ENCODE data around the gene SAT2. TPM values are rescaled to one million over a fixed set of nuclear protein-coding genes. Genes with fewer than 3 reads are reported as not detected.
"Not testable (repeated sequence)": the region's sequence is repeated elsewhere in the genome, so short reads cannot be mapped to it uniquely, and the experiment has no call there.

Gene SAT2
- total and polyA plus RNA-seq, 5 experiments from 2014 or later = 38.5 to 76.6 (median 40.0) TPM

- peaks cover 0 to 12% (median 2%) of the 10 kb centered on the region in 3 donors for H3K36me3 Mint-ChIP-seq
- H3K27me3 Mint-ChIP-seq = no peaks in the 10 kb centered on the region
- no peaks in the 10 kb centered on the region for H3K9me3 Mint-ChIP-seq
- no peak for DNase-seq
- peak overlapping the region; percentile 84 to 97 (median 91) for H3K4me3 Mint-ChIP-seq
- POLR2A ChIA-PET = interaction anchor here (0.5 to 6.1 kb wide), 12 partner anchors 13 to 375 kb away, joined by 3 to 105 read pairs (median 8); partner anchors contain the start of genes ATP1B2, MPDU1, PHF23 and SAT2
- ATAC-seq = no peak
- peaks cover 23 to 47% (median 43%) of the 10 kb centered on the region in 4 donors for H3K4me1 Mint-ChIP-seq
- H3K27ac Mint-ChIP-seq = peak overlapping the region; percentile 39 to 94 (median 92)
Measured at GRCh38 chr17:7613769-7614424, 13.7 kb downstream of the SAT2 start.

GRCh38 chr17:7612294-7612640 is 15.4 kb downstream of the SAT2 start:
- Mint-ChIP-seq H3K27me3 (no peaks in the 10 kb centered on the region), H3K27ac (peak overlapping the region in 6 of 10 donors; percentile 1 to 86 (median 69)), H3K36me3 (peaks cover 0 to 16% (median 2%) of the 10 kb centered on the region in 3 donors), H3K4me1 (peaks cover 23 to 51% (median 47%) of the 10 kb centered on the region in 4 donors), H3K9me3 (no peaks in the 10 kb centered on the region), H3K4me3 (peak overlapping the region; percentile 51 to 91 (median 72))
- ATAC-seq = no peak
- POLR2A ChIA-PET = interaction anchor here (0.7 to 4.4 kb wide), 4 partner anchors 9 to 74 kb away, joined by 3 to 16 read pairs (median 4); partner anchors contain the start of gene SAT2
- DNase-seq = no peak

- no peaks in the 10 kb centered on the region for H3K27me3 Mint-ChIP-seq
- no peaks in the 10 kb centered on the region for H3K9me3 Mint-ChIP-seq
- POLR2A ChIA-PET = interaction anchor here (0.8 to 4.4 kb wide), 4 partner anchors 16 to 75 kb away, joined by 3 to 16 read pairs (median 4); partner anchors contain the start of gene SAT2
- peaks cover 0 to 16% (median 2%) of the 10 kb centered on the region in 3 donors for H3K36me3 Mint-ChIP-seq
- peaks cover 23 to 53% (median 47%) of the 10 kb centered on the region in 4 donors for H3K4me1 Mint-ChIP-seq
- H3K27ac Mint-ChIP-seq = peak overlapping the region in 7 of 10 donors; percentile 28 to 86 (median 73)
- DNase-seq (no peak), ATAC-seq (no peak)
- H3K4me3 Mint-ChIP-seq = peak overlapping the region in 9 of 10 donors; percentile 62 to 91 (median 72)
Measured at GRCh38 chr17:7611635-7612293, 15.9 kb downstream of the SAT2 start.

GRCh38 chr17:7610641-7611040 is 17.0 kb downstream of the SAT2 start:
- no peak for DNase-seq
- ATAC-seq = no peak
- H3K36me3 Mint-ChIP-seq = peaks cover 0 to 24% (median 4%) of the 10 kb centered on the region in 3 donors
- peak overlapping the region in 4 of 10 donors; percentile 7 to 22 (median 11) for H3K4me3 Mint-ChIP-seq
- H3K27me3 Mint-ChIP-seq = no peaks in the 10 kb centered on the region
- POLR2A ChIA-PET = interaction anchor here (0.9 kb wide), 1 partner anchor 10 kb away, joined by 3 read pairs; no protein-coding TSS in a partner anchor
- peaks cover 30 to 61% (median 52%) of the 10 kb centered on the region in 4 donors for H3K4me1 Mint-ChIP-seq
- peak overlapping the region in 4 of 10 donors; percentile 22 to 43 (median 37) for H3K27ac Mint-ChIP-seq
- no peaks in the 10 kb centered on the region for H3K9me3 Mint-ChIP-seq

- Mint-ChIP-seq H3K36me3 (peaks cover 0 to 60% (median 27%) of the 10 kb centered on the region in 3 donors), H3K4me3 (peak overlapping the region in 1 of 10 donors; percentile 1), H3K4me1 (peaks cover 15 to 34% (median 24%) of the 10 kb centered on the region in 4 donors), H3K27ac (peak overlapping the region in 5 of 10 donors; percentile 12 to 55 (median 46)), H3K9me3 (no peaks in the 10 kb centered on the region), H3K27me3 (no peaks in the 10 kb centered on the region)
- POLR2A ChIA-PET = no interaction called here
- no peak for DNase-seq
- no peak for ATAC-seq
Measured at GRCh38 chr17:7606280-7606679, 21.3 kb downstream of the SAT2 start.

GRCh38 chr17:7597561-7597960 is 30.1 kb downstream of the SAT2 start:
- H3K4me1 Mint-ChIP-seq, ATAC-seq, H3K27ac Mint-ChIP-seq, H3K27me3 Mint-ChIP-seq, POLR2A ChIA-PET, H3K4me3 Mint-ChIP-seq, H3K9me3 Mint-ChIP-seq, DNase-seq: not testable (repeated sequence)
- H3K36me3 Mint-ChIP-seq = peaks cover 0 to 91% (median 36%) of the 10 kb centered on the region in 3 donors

GRCh38 chr17:7593296-7593695 is 34.3 kb downstream of the SAT2 start:
- Mint-ChIP-seq H3K9me3 (no peaks in the 10 kb centered on the region), H3K27me3 (no peaks in the 10 kb centered on the region), H3K4me3 (no peak overlapping the region), H3K36me3 (peaks cover 0 to 70% (median 23%) of the 10 kb centered on the region in 3 donors), H3K27ac (peak overlapping the region in 2 of 10 donors; percentile 0 to 18), H3K4me1 (peaks cover 0 to 6% (median under 1%) of the 10 kb centered on the region in 4 donors)
- POLR2A ChIA-PET = no interaction called here
- DNase-seq (no peak), ATAC-seq (no peak)

- Mint-ChIP-seq H3K4me3 (no peak overlapping the region), H3K27ac (no peak overlapping the region), H3K4me1 (peaks cover under 1 to 7% (median 3%) of the 10 kb centered on the region in 4 donors), H3K36me3 (peaks cover 0 to 72% (median 23%) of the 10 kb centered on the region in 3 donors), H3K27me3 (no peaks in the 10 kb centered on the region), H3K9me3 (no peaks in the 10 kb centered on the region)
- DNase-seq (no peak), ATAC-seq (no peak)
- POLR2A ChIA-PET = no interaction called here
Measured at GRCh38 chr17:7592422-7593021, 35.1 kb downstream of the SAT2 start.

GRCh38 chr17:7591596-7591995 is 36.0 kb downstream of the SAT2 start:
- Mint-ChIP-seq H3K27ac (peak overlapping the region in 1 of 10 donors; percentile 76), H3K9me3 (no peaks in the 10 kb centered on the region), H3K27me3 (no peaks in the 10 kb centered on the region), H3K36me3 (peaks cover 0 to 68% (median 20%) of the 10 kb centered on the region in 3 donors), H3K4me3 (no peak overlapping the region), H3K4me1 (peaks cover 2 to 7% (median 5%) of the 10 kb centered on the region in 4 donors)
- DNase-seq = no peak
- POLR2A ChIA-PET = no interaction called here
- no peak for ATAC-seq

- H3K4me3 Mint-ChIP-seq = no peak overlapping the region
- no peak for DNase-seq
- peaks cover 2 to 8% (median 6%) of the 10 kb centered on the region in 4 donors for H3K4me1 Mint-ChIP-seq
- H3K27ac Mint-ChIP-seq = peak overlapping the region in 4 of 10 donors; percentile 11 to 80 (median 50)
- no peak for ATAC-seq
- POLR2A ChIA-PET = no interaction called here
- H3K27me3 Mint-ChIP-seq = no peaks in the 10 kb centered on the region
- H3K36me3 Mint-ChIP-seq = peaks cover 0 to 60% (median 17%) of the 10 kb centered on the region in 3 donors
- H3K9me3 Mint-ChIP-seq = no peaks in the 10 kb centered on the region
Measured at GRCh38 chr17:7590743-7591142, 36.9 kb downstream of the SAT2 start.

GRCh38 chr17:7589891-7590691 is 37.5 kb downstream of the SAT2 start, which contains the start of gene SOX15:
TSS of gene SOX15 (minus strand) at chr17:7590094. CDS start at chr17:7589676, 418 bp downstream.
- Mint-ChIP-seq H3K27ac (peak within 1 kb of the TSS in 7 of 10 donors; percentile 11 to 80 (median 43)), H3K4me3 (no peak within 1 kb of the TSS), H3K4me1 (peaks cover 2 to 13% (median 9%) of the 10 kb centered on the region in 4 donors), H3K36me3 (peaks cover 0 to 53% (median 13%) of the 10 kb centered on the region in 3 donors), H3K27me3 (no peaks in the 10 kb centered on the region), H3K9me3 (no peaks in the 10 kb centered on the region)
- no peak for DNase-seq
- POLR2A ChIA-PET = interaction anchor here (0.6 to 2.8 kb wide), 12 partner anchors 9 to 234 kb away, joined by 3 to 12 read pairs (median 5); partner anchors contain the start of genes FXR2 and TP53
- peak in 1 of 2 donors; percentile 18 for ATAC-seq
